ENCODE data around the gene TOM1L2. TPM values are rescaled to one million over a fixed set of nuclear protein-coding genes. Genes with fewer than 3 reads are reported as not detected.

TOM1L2 gene
- total and polyA plus RNA-seq, 2 experiments from 2014 or later: 25.5 to 31.0 TPM

DNA sequence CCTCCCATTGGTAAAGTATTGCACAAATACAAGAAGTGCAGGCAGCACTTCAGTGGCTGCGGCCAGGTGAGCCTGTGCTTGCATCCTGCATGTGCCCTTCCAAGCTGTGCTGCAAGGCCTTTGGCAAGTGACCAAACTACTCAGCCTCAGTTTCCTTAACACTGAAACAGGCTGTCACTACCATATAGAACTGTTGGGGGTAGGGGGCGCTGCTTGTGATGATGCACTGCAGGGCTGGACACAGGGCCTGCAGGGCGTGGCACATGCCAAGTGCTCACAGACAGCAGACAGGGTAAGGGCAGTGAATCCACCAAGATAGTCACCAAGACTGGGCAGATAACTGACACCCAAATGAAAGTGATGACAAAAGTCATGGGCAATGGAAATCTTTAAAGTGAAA lies 69.8 kb downstream of the TOM1L2 start:
- Histone ChIP-seq H3K36me3 (ENCODE audit: low read depth) (0 out of 2 replicates have a peak, but pooled peaks cover 3% of the 10 kb centered on the region), H3K9me3 (ENCODE audit: low read depth) (no peaks in the 10 kb centered on the region), H3K79me2 (ENCODE audit: insufficient read depth) (peaks cover 6% of the 10 kb centered on the region; the same call in 1 of the 2 replicates), H3K9me2 (ENCODE audit: insufficient read depth) (0 out of 2 replicates have a peak, but pooled peaks cover 4% of the 10 kb centered on the region), H3K4me3 (no peak overlapping the region), H3K4me2 (ENCODE audit: unreplicated experiment) (no peak overlapping the region), H4K20me1 (ENCODE audit: insufficient read depth) (no peaks in the 10 kb centered on the region), H2AFZ (no peak overlapping the region), H3K27me3 (replicated peaks; ENCODE audit: insufficient read depth) (no peaks in the 10 kb centered on the region), H3K4me1 (ENCODE audit: insufficient read depth) (peaks cover 19% of the 10 kb centered on the region), H3F3A (ENCODE audit: insufficient read depth) (peaks cover 31% of the 10 kb centered on the region), H3K9ac (no peak overlapping the region), H3K27ac (no peak overlapping the region)
- in situ Hi-C loops (cut with MboI): no loop called here
- TF ChIP-seq EZH2phosphoT487 (IDR thresholded peaks at IDR 0.05; ENCODE audit: insufficient read depth, low read depth) (no peak), EZH2 (IDR thresholded peaks at IDR 0.05; ENCODE audit: insufficient read depth, poor library complexity, severe bottlenecking) (no peak)
- no peak for DNase-seq
- 95 to 98% methylated on average over 3 of the region's 3 CpGs for WGBS, 2 experiments (ENCODE audit: low coverage in 1 of 2, low lambda C conversion rate in 2 of 2, missing lambda C conversion rate in 2 of 2)

DNA sequence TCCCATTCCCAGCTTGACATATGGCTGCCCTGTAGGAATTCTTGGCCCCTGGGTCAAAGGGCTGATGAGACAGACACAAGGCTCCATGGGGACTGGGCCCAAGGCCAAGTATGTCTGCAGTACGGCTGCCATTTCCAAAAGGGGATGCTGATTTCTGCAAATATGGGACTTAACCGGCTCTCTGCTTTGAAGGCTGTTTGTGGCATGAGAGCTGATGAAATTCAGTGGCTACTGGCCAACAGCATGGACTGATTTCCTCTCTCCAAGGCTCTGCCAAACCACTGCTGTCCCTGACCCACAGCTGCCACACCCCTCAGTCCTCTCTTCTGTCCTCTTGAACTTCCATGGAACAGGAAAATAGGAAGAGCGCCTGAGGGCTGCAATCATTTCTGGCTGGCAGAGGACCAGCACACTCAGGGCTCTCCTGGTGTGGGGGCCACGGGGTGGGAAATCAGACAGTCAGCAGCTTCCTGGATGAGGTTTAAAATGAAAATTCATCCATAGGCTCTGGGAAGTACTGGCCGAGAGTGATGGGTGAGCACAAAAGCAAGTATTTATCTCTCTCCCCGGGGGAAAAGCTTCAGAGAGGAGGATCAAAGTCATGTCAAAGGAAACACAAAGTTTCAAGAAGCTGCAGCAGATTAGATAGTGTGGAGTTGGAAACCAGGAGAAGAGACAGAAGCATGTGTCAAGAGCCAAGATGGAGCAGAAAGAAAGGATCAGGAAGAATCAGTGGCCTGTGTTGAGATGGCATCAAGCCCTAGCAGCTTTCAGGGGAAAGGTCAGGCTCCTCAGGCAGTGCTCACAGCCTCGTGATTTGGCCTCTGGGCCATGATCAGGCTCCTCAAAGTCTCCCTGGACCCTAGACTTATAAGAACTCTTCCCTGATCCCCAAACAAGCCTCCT lies 71.3 kb downstream of the TOM1L2 start:
- Histone ChIP-seq H3K9ac (peak overlapping the region; percentile 23; the same call in 1 of the 2 replicates), H4K20me1 (ENCODE audit: insufficient read depth) (no peaks in the 10 kb centered on the region), H3K4me1 (ENCODE audit: insufficient read depth) (peaks cover 19% of the 10 kb centered on the region), H3K9me2 (ENCODE audit: insufficient read depth) (0 out of 2 replicates have a peak, but pooled peaks cover 4% of the 10 kb centered on the region), H3K27me3 (replicated peaks; ENCODE audit: insufficient read depth) (no peaks in the 10 kb centered on the region), H3K9me3 (ENCODE audit: low read depth) (no peaks in the 10 kb centered on the region), H3K79me2 (ENCODE audit: insufficient read depth) (no peaks in the 10 kb centered on the region; the same call in 1 of the 2 replicates), H3K36me3 (ENCODE audit: low read depth) (no peaks in the 10 kb centered on the region), H3F3A (ENCODE audit: insufficient read depth) (peaks cover 31% of the 10 kb centered on the region), H3K4me3 (peak overlapping the region; percentile 36), H3K4me2 (ENCODE audit: unreplicated experiment) (peak overlapping the region; percentile 68), H3K27ac (peak overlapping the region; percentile 57), H2AFZ (no peak overlapping the region)
- WGBS, 2 experiments (ENCODE audit: low coverage in 1 of 2, low lambda C conversion rate in 2 of 2, missing lambda C conversion rate in 2 of 2): 6 to 8% methylated on average over 7 of the region's 7 CpGs
- no peak for TF ChIP-seq EZH2 (IDR thresholded peaks at IDR 0.05; ENCODE audit: insufficient read depth, poor library complexity, severe bottlenecking)
- no peak for TF ChIP-seq EZH2phosphoT487 (IDR thresholded peaks at IDR 0.05; ENCODE audit: insufficient read depth, low read depth)
- peak; percentile 94 for DNase-seq
- in situ Hi-C loops (cut with MboI): no loop called here

DNA sequence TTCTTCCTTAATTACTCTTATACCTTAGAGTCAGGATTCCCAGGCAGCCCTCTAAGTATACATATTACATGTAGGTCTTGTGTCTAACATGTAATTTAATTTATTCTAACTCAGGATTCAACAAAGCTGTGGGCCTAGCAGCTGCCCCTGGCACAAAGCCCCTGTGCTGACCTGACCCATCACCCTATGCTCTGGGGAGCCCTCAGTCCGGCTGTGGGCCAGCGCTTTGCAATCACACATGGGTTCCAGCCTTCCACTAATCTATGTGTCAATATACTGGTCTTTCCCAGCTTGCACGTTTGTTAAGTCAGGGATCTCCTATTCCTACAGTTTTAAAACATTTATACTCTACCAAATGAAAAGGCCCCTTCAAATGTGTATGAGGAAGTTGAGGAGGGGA lies 72.7 kb downstream of the TOM1L2 start:
- no peak for TF ChIP-seq EZH2phosphoT487 (IDR thresholded peaks at IDR 0.05; ENCODE audit: insufficient read depth, low read depth)
- no peak for TF ChIP-seq EZH2 (IDR thresholded peaks at IDR 0.05; ENCODE audit: insufficient read depth, poor library complexity, severe bottlenecking)
- H3K27me3 ChIP-seq (replicated peaks; ENCODE audit: insufficient read depth): no peaks in the 10 kb centered on the region
- H3K4me2 ChIP-seq (ENCODE audit: unreplicated experiment): no peak overlapping the region
- H3K9ac ChIP-seq: no peak overlapping the region
- no peak for DNase-seq
- H3K79me2 ChIP-seq (ENCODE audit: insufficient read depth): no peaks in the 10 kb centered on the region; the same call in 1 of the 2 replicates
- H3K36me3 ChIP-seq (ENCODE audit: low read depth): no peaks in the 10 kb centered on the region
- no peak overlapping the region for H2AFZ ChIP-seq
- no peaks in the 10 kb centered on the region for H3K9me3 ChIP-seq (ENCODE audit: low read depth)
- no peaks in the 10 kb centered on the region for H4K20me1 ChIP-seq (ENCODE audit: insufficient read depth)
- no peak overlapping the region for H3K4me3 ChIP-seq
- H3K27ac ChIP-seq: no peak overlapping the region
- 83 to 87% methylated on average over 3 of the region's 3 CpGs for WGBS, 2 experiments (ENCODE audit: low coverage in 1 of 2, low lambda C conversion rate in 2 of 2, missing lambda C conversion rate in 2 of 2)
- peaks cover 31% of the 10 kb centered on the region for H3F3A ChIP-seq (ENCODE audit: insufficient read depth)
- 0 out of 2 replicates have a peak, but pooled peaks cover 4% of the 10 kb centered on the region for H3K9me2 ChIP-seq (ENCODE audit: insufficient read depth)
- H3K4me1 ChIP-seq (ENCODE audit: insufficient read depth): peaks cover 19% of the 10 kb centered on the region
- in situ Hi-C loops (cut with MboI): loop anchor here (10.0 kb wide), 1 partner anchor 125 kb away; no protein-coding TSS in a partner anchor

GRCh38 chr17:17898673-17899072 lies 73.5 kb downstream of the TOM1L2 start:
- H3F3A ChIP-seq (ENCODE audit: insufficient read depth): peaks cover 31% of the 10 kb centered on the region
- WGBS, 2 experiments (ENCODE audit: low coverage in 1 of 2, low lambda C conversion rate in 2 of 2, missing lambda C conversion rate in 2 of 2): 98 to 100% methylated on average over 2 of the region's 2 CpGs

More at GRCh38 chr17:17898673-17899072, 73.5 kb downstream of the TOM1L2 start:
- Histone ChIP-seq H4K20me1 (ENCODE audit: insufficient read depth) (no peaks in the 10 kb centered on the region), H3K27me3 (replicated peaks; ENCODE audit: insufficient read depth) (no peaks in the 10 kb centered on the region), H3K79me2 (ENCODE audit: insufficient read depth) (no peaks in the 10 kb centered on the region; the same call in 1 of the 2 replicates), H3K27ac (no peak overlapping the region), H3K4me2 (ENCODE audit: unreplicated experiment) (no peak overlapping the region), H3K9me3 (ENCODE audit: low read depth) (no peaks in the 10 kb centered on the region), H2AFZ (no peak overlapping the region), H3K9ac (no peak overlapping the region), H3K4me1 (ENCODE audit: insufficient read depth) (peaks cover 19% of the 10 kb centered on the region), H3K4me3 (no peak overlapping the region), H3K36me3 (ENCODE audit: low read depth) (no peaks in the 10 kb centered on the region; the same call in 1 of the 2 replicates), H3K9me2 (ENCODE audit: insufficient read depth) (0 out of 2 replicates have a peak, but pooled peaks cover 4% of the 10 kb centered on the region)
- in situ Hi-C loops (cut with MboI): loop anchor here (10.0 kb wide), 1 partner anchor 126 kb away; no protein-coding TSS in a partner anchor
- TF ChIP-seq EZH2 (IDR thresholded peaks at IDR 0.05; ENCODE audit: insufficient read depth, poor library complexity, severe bottlenecking) (no peak), EZH2phosphoT487 (IDR thresholded peaks at IDR 0.05; ENCODE audit: insufficient read depth, low read depth) (no peak)
- no peak for DNase-seq
